PC-3 (cell line): ENCODE results near the gene LKAAEAR1. TPM values are rescaled to one million over a fixed set of nuclear protein-coding genes. Genes with fewer than 3 reads are reported as not detected.

ENCODE experiments used
- ATAC-seq: fragments of 200-7000 bp; cut with Tn5 transposase; 2 replicates; pipeline ENCODE4 v1.9.1; 2020; ENCODE audit warnings: mild to moderate bottlenecking, moderate library complexity
- BruUV-seq: library from RNA; stranded (reverse); fragments of 400-500 nt; replicated peaks from 2 replicates; lab custom pipeline; 2021; lab: Mats Ljungman, UMichigan
- CTCF ChIA-PET: fragments of 300-600 bp; sonication (Branson Sonifier 250); formaldehyde crosslinking; loops from one replicate; lab custom pipeline; 2022; ENCODE audit warnings: antibody characterized with exemption; lab: Charles Lee
- POLR2A ChIA-PET: fragments of 300-600 bp; sonication (Branson Sonifier 250); formaldehyde crosslinking; loops from one replicate; lab custom pipeline; 2022; ENCODE audit warnings: antibody characterized with exemption; ENCODE audit not compliant: unreplicated experiment; lab: Charles Lee
- DNase-seq: peaks from one replicate; pipeline ENCODE4 v3.0.0-alpha.2; 2015
- H2AFZ ChIP-seq: fragments of 300-600 bp; sonication (generic); 2 replicates; pipeline ENCODE4 v1.6.0; 2016; ENCODE audit warnings: antibody characterized with exemption, low read length
- H3F3A ChIP-seq: fragments of 300-600 bp; sonication (generic); one replicate; pipeline ENCODE4 v1.6.0; 2017; ENCODE audit warnings: antibody characterized with exemption, low read length, control low read depth, mild to moderate bottlenecking; ENCODE audit not compliant: unreplicated experiment
- H3K27ac ChIP-seq: fragments of 300-600 bp; sonication (generic); 2 replicates; pipeline ENCODE4 v1.5.1; 2016; ENCODE audit warnings: mild to moderate bottlenecking, low read length
- H3K27me3 ChIP-seq: fragments of 300-600 bp; sonication (generic); 2 replicates; pipeline ENCODE4 v1.6.1; 2016; ENCODE audit warnings: low read length, mixed read lengths
- H3K36me3 ChIP-seq: fragments of 300-600 bp; sonication (generic); 2 replicates; pipeline ENCODE4 v1.6.1; 2016; ENCODE audit warnings: low read depth, mixed run types, low read length, mixed read lengths
- H3K4me1 ChIP-seq: fragments of 300-600 bp; sonication (generic); 2 replicates; pipeline ENCODE4 v1.5.1; 2016; ENCODE audit warnings: low read length; ENCODE audit not compliant: insufficient read depth
- H3K4me2 ChIP-seq: fragments of 300-600 bp; sonication (generic); 2 replicates; pipeline ENCODE4 v1.6.0; 2016; ENCODE audit warnings: low read length
- H3K4me3 ChIP-seq: fragments of 300-600 bp; sonication (generic); 2 replicates; pipeline ENCODE4 v1.5.1; 2016; ENCODE audit warnings: mild to moderate bottlenecking, low read length, mixed read lengths
- H3K79me2 ChIP-seq: fragments of 300-600 bp; sonication (generic); 2 replicates; pipeline ENCODE4 v1.6.1; 2017; ENCODE audit warnings: low read length, mixed read lengths
- H3K9ac ChIP-seq: fragments of 300-600 bp; sonication (generic); 2 replicates; pipeline ENCODE4 v1.6.0; 2016; ENCODE audit warnings: mild to moderate bottlenecking, low read length
- H3K9me2 ChIP-seq: fragments of 300-600 bp; sonication (generic); replicated peaks from 2 replicates; pipeline ENCODE4 v1.6.1; 2016; ENCODE audit warnings: mixed run types, low read length, mixed read lengths
- H3K9me3 ChIP-seq: fragments of 300-600 bp; sonication (generic); 2 replicates; pipeline ENCODE4 v1.6.1; 2016; ENCODE audit warnings: low read length, mixed read lengths
- H4K20me1 ChIP-seq: fragments of 300-600 bp; sonication (generic); 2 replicates; pipeline ENCODE4 v1.6.1; 2016; ENCODE audit warnings: low read length, mixed read lengths
- EZH2 ChIP-seq: fragments of 300-600 bp; sonication (generic); IDR thresholded peaks from one replicate; pipeline ENCODE4 v1.6.1; 2017; ENCODE audit warnings: antibody characterized with exemption, mild to moderate bottlenecking, low read length; ENCODE audit not compliant: unreplicated experiment
- EZH2phosphoT487 ChIP-seq: fragments of 300-600 bp; sonication (generic); IDR thresholded peaks from 2 replicates; pipeline ENCODE4 v1.6.1; 2018; ENCODE audit warnings: mild to moderate bottlenecking, antibody characterized with exemption, low read length, borderline replicate concordance
- intact Hi-C: fragments of 100-400 bp; cut with micrococcal nuclease; formaldehyde crosslinking; loops from 2 replicates; pipeline ENCODE4 v1.9.0; 2023
- total RNA-seq: library from RNA; depleted of rRNA; stranded (reverse); fragments of >200 nt; gene quantifications from 2 replicates; pipeline ENCODE4 v1.2.3, GENCODE V29; 2014
- TF ChIP-seq, protein P1 (sequence below): fragments of 300-600 bp; sonication (generic); conservative IDR thresholded peaks from 2 replicates; pipeline ENCODE4 v1.5.1; 2017; ENCODE audit warnings: antibody characterized with exemption, low read depth, mild to moderate bottlenecking, low read length

LKAAEAR1 gene
- total RNA-seq, 1 experiment from 2014 or later = 1.1 TPM

DNA sequence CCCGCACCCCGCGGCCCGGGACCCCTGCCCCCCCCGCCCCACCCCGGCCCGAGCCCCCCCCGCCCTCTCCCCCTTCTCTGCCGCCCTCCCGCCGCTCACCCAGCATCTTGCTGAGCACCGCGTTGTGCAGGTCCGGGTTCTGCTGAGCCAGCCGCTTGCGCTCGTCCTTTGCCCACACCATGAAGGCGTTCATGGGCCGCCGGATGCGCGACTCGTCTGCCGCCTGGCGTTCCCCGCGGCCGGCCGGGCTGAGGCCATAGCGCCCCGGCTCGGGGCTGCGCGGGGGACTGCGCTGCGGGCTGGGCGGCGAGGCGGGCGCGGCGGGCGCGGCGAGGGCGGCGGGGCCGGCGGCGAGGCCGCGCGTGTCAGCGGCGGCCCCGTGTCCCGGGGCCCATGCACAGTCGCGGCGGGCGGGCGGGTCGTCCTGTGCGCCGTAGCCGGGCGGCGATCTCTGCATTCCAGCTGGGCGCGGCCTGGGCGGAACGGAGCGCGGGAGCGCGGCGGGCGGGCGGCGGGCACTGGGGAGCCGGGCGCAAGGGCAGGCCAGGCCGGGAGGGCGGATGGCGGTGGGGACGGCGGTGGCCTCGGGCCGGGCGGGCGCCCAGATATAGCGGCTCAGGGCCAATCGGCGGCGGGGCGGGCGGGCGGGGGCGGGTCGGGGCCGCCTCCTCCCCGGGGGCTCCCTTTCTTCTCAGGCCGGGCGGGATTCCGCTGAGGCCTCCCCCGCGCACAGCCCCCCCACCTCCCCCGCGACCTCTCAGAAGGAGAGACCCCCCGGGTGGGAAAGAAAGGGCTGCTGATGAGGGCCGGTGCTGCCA is 34.9 kb downstream of the LKAAEAR1 start, which contains the start of gene SOX18:
TSS of gene SOX18 (minus strand) at position 580 of the 818 bp plus-strand sequence. CDS start at position 457, 123 bp downstream.
- Histone ChIP-seq H3K9me3 (no peaks in the 10 kb centered on the region), H4K20me1 (no peaks in the 10 kb centered on the region), H3K36me3 (no peaks in the 10 kb centered on the region), H3F3A (no peaks in the 10 kb centered on the region), H3K27ac (no peak within 1 kb of the TSS), H2AFZ (no peak within 1 kb of the TSS), H3K9ac (no peak within 1 kb of the TSS), H3K9me2 (no peaks in the 10 kb centered on the region), H3K79me2 (no peaks in the 10 kb centered on the region), H3K4me1 (peaks cover 19% of the 10 kb centered on the region), H3K4me2 (peak within 1 kb of the TSS; percentile 60), H3K4me3 (no peak within 1 kb of the TSS), H3K27me3 (no peaks in the 10 kb centered on the region)
- CTCF ChIA-PET = no interaction called here
- DNase-seq = peak; percentile 31
- TF ChIP-seq EZH2 (no peak), EZH2phosphoT487 (no peak)
- TF ChIP-seq, protein P1, sequence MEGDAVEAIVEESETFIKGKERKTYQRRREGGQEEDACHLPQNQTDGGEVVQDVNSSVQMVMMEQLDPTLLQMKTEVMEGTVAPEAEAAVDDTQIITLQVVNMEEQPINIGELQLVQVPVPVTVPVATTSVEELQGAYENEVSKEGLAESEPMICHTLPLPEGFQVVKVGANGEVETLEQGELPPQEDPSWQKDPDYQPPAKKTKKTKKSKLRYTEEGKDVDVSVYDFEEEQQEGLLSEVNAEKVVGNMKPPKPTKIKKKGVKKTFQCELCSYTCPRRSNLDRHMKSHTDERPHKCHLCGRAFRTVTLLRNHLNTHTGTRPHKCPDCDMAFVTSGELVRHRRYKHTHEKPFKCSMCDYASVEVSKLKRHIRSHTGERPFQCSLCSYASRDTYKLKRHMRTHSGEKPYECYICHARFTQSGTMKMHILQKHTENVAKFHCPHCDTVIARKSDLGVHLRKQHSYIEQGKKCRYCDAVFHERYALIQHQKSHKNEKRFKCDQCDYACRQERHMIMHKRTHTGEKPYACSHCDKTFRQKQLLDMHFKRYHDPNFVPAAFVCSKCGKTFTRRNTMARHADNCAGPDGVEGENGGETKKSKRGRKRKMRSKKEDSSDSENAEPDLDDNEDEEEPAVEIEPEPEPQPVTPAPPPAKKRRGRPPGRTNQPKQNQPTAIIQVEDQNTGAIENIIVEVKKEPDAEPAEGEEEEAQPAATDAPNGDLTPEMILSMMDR = no peak
- intact Hi-C loops = no loop called here
- POLR2A ChIA-PET = no interaction called here
- ATAC-seq = peak; percentile 18
- BruUV-seq = no TSS peak

DNA sequence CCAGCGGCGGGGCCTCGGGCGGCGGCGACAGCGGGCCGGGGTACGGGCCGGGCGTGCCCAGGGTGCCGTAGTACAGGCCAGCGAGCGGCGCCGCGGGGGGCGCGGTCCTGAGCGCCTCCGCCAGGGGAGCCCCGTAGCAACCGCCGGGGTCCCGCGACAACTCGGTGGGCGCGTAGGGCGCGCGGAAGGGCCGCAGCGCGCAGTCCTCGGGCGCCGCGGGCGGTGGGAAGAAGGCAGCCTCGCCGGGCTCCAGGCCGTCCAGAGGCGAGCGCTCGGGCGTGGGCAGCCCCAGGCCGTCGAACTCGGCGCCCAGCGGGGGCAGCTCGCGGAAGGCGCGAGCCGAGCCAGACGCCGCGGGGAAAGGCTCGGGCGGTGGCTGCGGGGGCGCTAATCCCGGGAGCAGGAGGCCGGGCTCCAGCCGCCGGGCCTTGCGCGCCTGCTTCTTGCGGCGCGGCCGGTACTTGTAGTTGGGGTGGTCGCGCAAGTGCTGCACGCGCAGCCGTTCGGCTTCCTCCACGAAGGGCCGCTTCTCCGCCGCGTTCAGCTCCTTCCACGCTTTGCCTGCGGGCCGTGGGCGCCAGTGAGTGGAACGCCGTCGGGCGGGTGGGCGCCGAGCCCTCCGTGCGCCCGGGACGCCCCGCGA is 35.7 kb downstream of the LKAAEAR1 start:
- Histone ChIP-seq H3K4me3 (no peak overlapping the region), H2AFZ (no peak overlapping the region), H3F3A (peaks cover 5% of the 10 kb centered on the region), H3K9me2 (no peaks in the 10 kb centered on the region), H3K27me3 (no peaks in the 10 kb centered on the region), H3K27ac (no peak overlapping the region), H3K9me3 (no peaks in the 10 kb centered on the region), H3K36me3 (no peaks in the 10 kb centered on the region), H3K9ac (no peak overlapping the region), H3K4me2 (no peak overlapping the region), H4K20me1 (no peaks in the 10 kb centered on the region), H3K4me1 (peaks cover 20% of the 10 kb centered on the region), H3K79me2 (no peaks in the 10 kb centered on the region)
- no peak for DNase-seq
- no peak for ATAC-seq
- ChIA-PET POLR2A (no interaction called here), CTCF (no interaction called here)
- TF ChIP-seq, protein P1 = no peak
- TF ChIP-seq EZH2phosphoT487 (no peak), EZH2 (no peak)
- intact Hi-C loops = no loop called here
- BruUV-seq = no TSS peak
